ENCODE results near the gene USP6NL. TPM values are rescaled to one million over a fixed set of nuclear protein-coding genes. Genes with fewer than 3 reads are reported as not detected.

The USP6NL gene
- total RNA-seq, 1 experiment from 2014 or later, result 24.6 TPM

- H3K9ac ChIP-seq (ENCODE audit: low read length), result no peak overlapping the region
- 0 out of 4 replicates have a peak, but pooled peaks cover 0 to 4% of the 10 kb centered on the region in 2 experiments for H3K36me3 ChIP-seq (ENCODE audit: control insufficient read depth in 1 of 2, insufficient read depth in 2 of 2, low read length in 2 of 2)
- no peak for DNase-seq (ENCODE audit: low read depth, low spot score)
- H3K4me3 ChIP-seq (replicated peaks in 1 of 2; ENCODE audit: low read depth in 1 of 2, low read length in 2 of 2), result no peak overlapping the region
- no TSS peak for BruUV-seq (replicated peaks)
- no peaks in the 10 kb centered on the region for H3K27me3 ChIP-seq (ENCODE audit: insufficient read depth, low read length)
- no peaks in the 10 kb centered on the region for H3K9me3 ChIP-seq (ENCODE audit: control insufficient read depth in 1 of 2, insufficient read depth in 1 of 2, low read depth in 1 of 2, low read length in 2 of 2)
- peaks cover 0 to 2% of the 10 kb centered on the region in 2 experiments; a peak in 1 of 4 replicates for H3K4me1 ChIP-seq (ENCODE audit: control insufficient read depth in 1 of 2, insufficient read depth in 2 of 2, low read length in 2 of 2)
- ChIA-PET RAD21 (ENCODE audit: low non-redundant PET in 1 of 2, low total read pairs in 2 of 2, uncharacterized antibody in 2 of 2, unreplicated experiment in 2 of 2) (no interaction called here), CTCF (interaction anchor here (2.2 kb wide), 1 partner anchor 202 kb away, joined by 6 read pairs; no protein-coding TSS in a partner anchor), POLR2A (no interaction called here)
- intact Hi-C loops (cut with micrococcal nuclease), result no loop called here
- ATAC-seq, result no peak
- peaks cover 3% of the 10 kb centered on the region; the same call in 1 of the 2 replicates for H3K79me2 ChIP-seq (ENCODE audit: insufficient read depth, low read length)
- no peak overlapping the region for H3K4me2 ChIP-seq (ENCODE audit: low read length)
- TF ChIP-seq POLR2A (IDR thresholded peaks at IDR 0.05; ENCODE audit: borderline replicate concordance, extremely low read depth, insufficient read depth, insufficient read length), result no peak
- TF ChIP-seq REST (IDR thresholded peaks at IDR 0.05; ENCODE audit: low read depth), result no peak
- no peak for TF ChIP-seq CTCF (IDR thresholded peaks at IDR 0.05 in 2 of 3, conservative IDR thresholded peaks at IDR 0.05 in 1 of 3; ENCODE audit: borderline replicate concordance in 1 of 3, insufficient read depth in 1 of 3, low read depth in 2 of 3, low read length in 2 of 3)
- TF ChIP-seq ELF1 (IDR thresholded peaks at IDR 0.05; ENCODE audit: borderline replicate concordance, low read depth), result no peak
- no peak for TF ChIP-seq SRF (IDR thresholded peaks at IDR 0.05; ENCODE audit: low read depth)
- no peak for TF ChIP-seq TCF7L2 (IDR thresholded peaks at IDR 0.05; ENCODE audit: borderline replicate concordance, extremely low read depth, insufficient read depth, insufficient read length)
- TF ChIP-seq CBX3 (IDR thresholded peaks at IDR 0.05; ENCODE audit: low read depth), result no peak
- TF ChIP-seq FOSL1 (IDR thresholded peaks at IDR 0.05; ENCODE audit: low read depth), result no peak
- no peak for TF ChIP-seq SP1 (IDR thresholded peaks at IDR 0.05; ENCODE audit: low read depth)
- no peak for TF ChIP-seq MAX (IDR thresholded peaks at IDR 0.05)
- no peak for TF ChIP-seq JUND (IDR thresholded peaks at IDR 0.05)
- H3K9me2 ChIP-seq (ENCODE audit: insufficient read depth), result no peaks in the 10 kb centered on the region
- H3K27ac ChIP-seq (ENCODE audit: low read depth, low read length), result no peak overlapping the region
- no peak overlapping the region for H2AFZ ChIP-seq (ENCODE audit: low read depth, low read length, poor library complexity, severe bottlenecking)
- H4K20me1 ChIP-seq (ENCODE audit: insufficient read depth), result no peaks in the 10 kb centered on the region
Observed at GRCh38 chr10:11522821-11523245, 88.6 kb downstream of the USP6NL start.
